ENCODE results near the gene C18orf63. TPM values are rescaled to one million over a fixed set of nuclear protein-coding genes. Genes with fewer than 3 reads are reported as not detected.

The C18orf63 gene
- total RNA-seq, 6 donors from 2014 or later: under 0.01 to 1.6 (median 0.22) TPM

DNA sequence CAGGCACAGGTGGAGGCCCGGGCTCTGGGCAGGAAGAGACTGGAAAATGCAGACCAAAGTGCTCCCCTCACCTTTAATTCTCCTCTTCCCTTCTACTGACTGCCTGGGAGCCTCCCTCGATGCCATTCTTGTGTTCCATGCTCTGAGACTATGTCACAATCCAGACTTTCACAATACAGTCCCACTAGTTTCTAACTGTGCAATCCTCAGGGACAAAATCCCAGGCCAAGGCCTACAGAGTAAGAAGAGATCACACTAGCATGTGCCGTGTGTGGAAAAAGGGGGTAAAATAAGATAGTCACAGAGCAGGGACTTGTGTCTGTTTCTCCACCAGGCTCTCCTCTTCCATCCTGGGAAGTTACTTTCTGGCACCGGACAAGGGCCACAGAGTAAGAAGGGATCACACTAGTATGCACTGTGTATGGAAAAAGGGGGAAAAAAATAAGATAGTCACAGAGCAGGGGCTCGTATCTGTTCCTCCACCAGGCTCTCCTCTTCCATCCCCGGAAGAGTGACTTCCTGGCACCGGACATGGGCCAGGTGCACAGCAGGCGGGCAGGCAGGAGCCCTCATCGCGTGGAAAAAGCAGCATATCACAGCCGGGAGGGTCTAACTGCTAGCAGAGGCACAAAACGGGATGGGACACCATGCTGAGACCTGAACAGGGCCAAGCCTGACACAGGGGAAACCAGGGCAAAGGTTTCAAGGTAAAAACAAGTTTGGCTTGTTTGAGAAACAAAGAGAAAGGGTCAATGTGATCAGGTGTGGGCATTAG is 33.5 kb upstream of the C18orf63 start:
- Histone ChIP-seq H3K36me3 (peaks cover 0 to 4% (median 0%) of the 10 kb centered on the region in 4 donors), H3K27me3 (no peaks in the 10 kb centered on the region), H3K4me1 (peaks cover 72 to 88% (median 81%) of the 10 kb centered on the region in 4 donors), H3K27ac (peak overlapping the region; percentile 68 to 96 (median 88)), H3K4me3 (peak overlapping the region in 1 of 4 donors; percentile 4), H3K9me3 (no peaks in the 10 kb centered on the region)
- ATAC-seq (ENCODE audit: low FRiP score in 2 of 2) (peak; percentile 54 to 57), DNase-seq (peak in 1 of 2 donors; percentile 50)
- WGBS, 2 donors: 24 to 25% methylated on average over 12 of the region's 12 CpGs
- TF ChIP-seq POLR2AphosphoS5 (IDR thresholded peaks at IDR 0.05) (peak in 1 of 2 donors; percentile 22), POLR2A (IDR thresholded peaks at IDR 0.05) (no peak), EP300 (IDR thresholded peaks at IDR 0.05) (no peak)
- TF ChIP-seq, protein P1, sequence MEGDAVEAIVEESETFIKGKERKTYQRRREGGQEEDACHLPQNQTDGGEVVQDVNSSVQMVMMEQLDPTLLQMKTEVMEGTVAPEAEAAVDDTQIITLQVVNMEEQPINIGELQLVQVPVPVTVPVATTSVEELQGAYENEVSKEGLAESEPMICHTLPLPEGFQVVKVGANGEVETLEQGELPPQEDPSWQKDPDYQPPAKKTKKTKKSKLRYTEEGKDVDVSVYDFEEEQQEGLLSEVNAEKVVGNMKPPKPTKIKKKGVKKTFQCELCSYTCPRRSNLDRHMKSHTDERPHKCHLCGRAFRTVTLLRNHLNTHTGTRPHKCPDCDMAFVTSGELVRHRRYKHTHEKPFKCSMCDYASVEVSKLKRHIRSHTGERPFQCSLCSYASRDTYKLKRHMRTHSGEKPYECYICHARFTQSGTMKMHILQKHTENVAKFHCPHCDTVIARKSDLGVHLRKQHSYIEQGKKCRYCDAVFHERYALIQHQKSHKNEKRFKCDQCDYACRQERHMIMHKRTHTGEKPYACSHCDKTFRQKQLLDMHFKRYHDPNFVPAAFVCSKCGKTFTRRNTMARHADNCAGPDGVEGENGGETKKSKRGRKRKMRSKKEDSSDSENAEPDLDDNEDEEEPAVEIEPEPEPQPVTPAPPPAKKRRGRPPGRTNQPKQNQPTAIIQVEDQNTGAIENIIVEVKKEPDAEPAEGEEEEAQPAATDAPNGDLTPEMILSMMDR (IDR thresholded peaks at IDR 0.05): no peak

DNA sequence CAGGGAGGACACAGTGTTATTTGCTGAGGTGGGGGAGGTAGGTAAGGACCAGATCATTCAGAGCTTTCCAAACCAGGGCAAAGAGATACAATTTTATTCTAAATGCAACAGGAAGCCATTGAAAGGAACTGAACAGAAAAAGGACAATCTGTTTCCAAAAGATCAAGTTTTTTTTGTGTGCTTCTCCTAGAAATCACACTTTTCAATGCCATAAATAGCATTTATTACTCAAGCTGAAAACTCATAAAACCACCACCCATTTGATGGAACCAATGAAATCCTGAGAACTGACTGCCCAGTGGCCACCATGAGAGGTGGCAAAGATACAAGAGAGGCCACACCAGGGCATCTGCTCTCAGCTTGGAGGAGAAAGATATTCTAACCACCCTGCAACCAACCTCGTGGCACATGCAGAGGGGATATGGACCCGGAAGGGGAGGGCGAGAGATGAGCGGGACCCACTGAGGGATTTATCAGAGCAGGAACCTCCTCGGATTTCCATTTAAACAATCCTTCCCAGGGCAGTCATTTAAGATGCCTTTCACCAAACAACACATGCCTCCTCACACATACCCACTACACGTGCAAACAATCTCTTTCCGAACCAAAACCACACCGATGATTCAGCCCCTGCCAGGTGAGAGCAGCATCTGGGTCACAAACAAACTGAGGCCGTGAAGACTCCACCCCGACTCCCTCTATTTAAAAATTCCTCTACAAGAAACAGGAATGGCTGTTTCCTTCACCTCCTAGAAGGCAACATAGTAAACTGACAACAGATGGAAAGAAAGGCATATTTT is 32.7 kb upstream of the C18orf63 start:
- 57% methylated on average over 10 of the region's 10 CpGs for WGBS, 2 donors
- peak overlapping the region; percentile 68 to 96 (median 88) for H3K27ac ChIP-seq
- ATAC-seq (ENCODE audit: low FRiP score in 2 of 2) (no peak), DNase-seq (no peak)
- peaks cover 72 to 84% (median 77%) of the 10 kb centered on the region in 4 donors for H3K4me1 ChIP-seq
- H3K27me3 ChIP-seq: no peaks in the 10 kb centered on the region
- H3K9me3 ChIP-seq: no peaks in the 10 kb centered on the region
- peaks cover 0 to 4% (median 0%) of the 10 kb centered on the region in 4 donors for H3K36me3 ChIP-seq
- TF ChIP-seq POLR2A (IDR thresholded peaks at IDR 0.05) (no peak), EP300 (IDR thresholded peaks at IDR 0.05) (no peak), POLR2AphosphoS5 (IDR thresholded peaks at IDR 0.05) (no peak)
- TF ChIP-seq, protein P1 (IDR thresholded peaks at IDR 0.05): no peak
- H3K4me3 ChIP-seq: no peak overlapping the region

DNA sequence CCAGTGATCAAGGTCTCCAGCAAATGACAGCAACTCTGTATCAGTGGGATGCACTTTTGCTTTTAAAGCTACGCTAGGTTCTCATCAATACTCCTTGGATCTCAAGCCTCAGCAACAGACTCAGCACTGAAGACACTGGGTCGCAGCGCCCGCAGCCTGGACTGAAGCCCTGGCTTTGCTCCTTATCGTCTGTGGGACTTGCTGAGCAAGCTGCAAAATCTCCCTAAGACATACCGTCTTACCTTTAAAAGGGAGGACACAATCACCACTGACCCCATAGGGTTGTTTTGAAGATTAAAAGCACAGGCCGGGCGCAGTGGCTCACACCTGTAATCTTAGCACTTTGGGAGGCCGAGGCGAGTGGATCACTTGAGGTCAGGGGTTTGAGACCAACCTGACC is 32.0 kb upstream of the C18orf63 start:
- ATAC-seq (ENCODE audit: low FRiP score in 2 of 2) (no peak), DNase-seq (peak in 1 of 2 donors; percentile 56)
- Histone ChIP-seq H3K4me1 (peaks cover 66 to 84% (median 76%) of the 10 kb centered on the region in 4 donors), H3K36me3 (peaks cover 0 to 4% (median 0%) of the 10 kb centered on the region in 4 donors), H3K27ac (peak overlapping the region; percentile 68 to 96 (median 88)), H3K27me3 (no peaks in the 10 kb centered on the region), H3K9me3 (no peaks in the 10 kb centered on the region), H3K4me3 (no peak overlapping the region)
- WGBS, 2 donors: 72 to 74% methylated on average over 8 to 10 of the region's 10 CpGs
- TF ChIP-seq, protein P1 (IDR thresholded peaks at IDR 0.05): no peak
- TF ChIP-seq POLR2AphosphoS5 (IDR thresholded peaks at IDR 0.05) (no peak), EP300 (IDR thresholded peaks at IDR 0.05) (no peak), POLR2A (IDR thresholded peaks at IDR 0.05) (no peak)

DNA sequence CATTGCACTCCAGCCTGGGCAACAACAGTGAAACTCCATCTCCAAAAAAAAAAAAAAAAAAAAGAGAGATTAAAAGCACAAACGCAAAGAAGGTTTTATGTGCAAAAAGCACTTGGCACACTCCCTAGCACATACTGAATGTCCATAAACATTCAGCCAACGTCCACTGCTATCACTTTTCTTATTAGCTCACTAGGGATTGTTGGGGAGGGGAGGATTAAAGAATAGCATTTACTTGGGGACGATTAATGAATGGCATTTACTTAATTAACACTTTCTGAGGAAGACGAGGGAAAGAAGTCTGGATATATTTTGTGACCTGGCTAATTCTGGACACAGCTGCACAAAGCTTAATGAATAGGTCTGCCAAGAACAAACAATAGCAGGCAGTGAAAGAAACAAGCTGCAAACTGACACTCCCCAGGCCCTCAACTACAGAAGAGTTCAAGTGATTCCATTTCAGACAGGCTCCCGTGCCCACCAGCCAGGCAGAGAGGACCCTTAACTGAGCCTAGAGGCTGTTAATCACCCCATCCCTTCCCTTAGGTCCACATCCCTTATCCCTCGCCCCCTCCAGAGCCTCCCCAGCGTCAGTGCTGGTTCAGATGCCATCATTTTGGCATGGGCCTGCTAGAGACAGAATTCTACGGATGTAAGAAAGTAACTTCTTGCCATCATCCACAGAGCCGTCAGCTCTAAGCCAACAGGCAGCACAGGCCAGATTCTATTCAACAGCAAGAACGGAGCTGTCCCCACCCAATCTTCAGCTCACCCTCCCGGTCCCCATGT is 31.3 kb upstream of the C18orf63 start:
- TF ChIP-seq EP300 (IDR thresholded peaks at IDR 0.05) (no peak), POLR2AphosphoS5 (IDR thresholded peaks at IDR 0.05) (no peak), POLR2A (IDR thresholded peaks at IDR 0.05) (no peak)
- TF ChIP-seq, protein P1 (IDR thresholded peaks at IDR 0.05): no peak

More for the DNA sequence above, 31.3 kb upstream of the C18orf63 start:
- Histone ChIP-seq H3K9me3 (no peaks in the 10 kb centered on the region), H3K36me3 (peaks cover 0 to 4% (median 0%) of the 10 kb centered on the region in 4 donors), H3K4me3 (peak overlapping the region in 1 of 4 donors; percentile 1), H3K27me3 (no peaks in the 10 kb centered on the region), H3K4me1 (peaks cover 64 to 84% (median 73%) of the 10 kb centered on the region in 4 donors), H3K27ac (peak overlapping the region; percentile 55 to 96 (median 88))
- DNase-seq: no peak
- WGBS, 2 donors: 28 to 56% methylated on average over 11 of the region's 11 CpGs
- ATAC-seq (ENCODE audit: low FRiP score in 2 of 2): no peak

Data from upper lobe of left lung (tissue), 6 donors.